NCI-H774 (cell line): Measurements from ENCODE around the gene RPUSD3.

Experiments
- DNase-seq: peaks from one replicate; lab custom pipeline; 2025; lab: John Stamatoyannopoulos, UW

RPUSD3 gene

GRCh38 chr3:9806688-9807589, 36.9 kb downstream of the RPUSD3 start:
- DNase-seq, result no peak

GRCh38 chr3:9806137-9806536, 37.7 kb downstream of the RPUSD3 start:
- DNase-seq, result no peak

- no peak for DNase-seq
These were observed 38.8 kb downstream of the RPUSD3 start for GRCh38 chr3:9804996-9805395.

- DNase-seq, result no peak
These were observed 40.3 kb downstream of the RPUSD3 start for GRCh38 chr3:9803494-9803893.

- DNase-seq, result no peak
These were observed 43.3 kb downstream of the RPUSD3 start for GRCh38 chr3:9800529-9800928.

GRCh38 chr3:9797196-9797945, 46.4 kb downstream of the RPUSD3 start:
- DNase-seq, result no peak

GRCh38 chr3:9795207-9795606, 48.6 kb downstream of the RPUSD3 start:
- no peak for DNase-seq

- no peak for DNase-seq
These were observed 49.4 kb downstream of the RPUSD3 start for GRCh38 chr3:9794400-9794799.

GRCh38 chr3:9793161-9793781, 50.5 kb downstream of the RPUSD3 start:
- DNase-seq, result no peak

- DNase-seq, result peak; percentile 89
These were observed 51.2 kb downstream of the RPUSD3 start, which contains the start of the genes ARPC4 and TADA3 for GRCh38 chr3:9792405-9793160. Gene ARPC4, plus strand, starts transcription at chr3:9793082. Its CDS starts 40 bp downstream, at chr3:9793122. Gene TADA3, minus strand, starts transcription at chr3:9792473. Its CDS starts 1,007 bp downstream, at chr3:9791466.

GRCh38 chr3:9791790-9792404, 51.9 kb downstream of the RPUSD3 start:
- no peak for DNase-seq

GRCh38 chr3:9791127-9791526, 52.7 kb downstream of the RPUSD3 start:
- DNase-seq, result no peak
